Bronchial epithelial cell (primary cell): Measurements from ENCODE around the gene MAPK8IP1. TPM values are rescaled to one million over a fixed set of nuclear protein-coding genes. Genes with fewer than 3 reads are reported as not detected.

ENCODE experiments used
- DNase-seq: peaks from one replicate; pipeline ENCODE4 v3.0.0-alpha.2; 2010; ENCODE audit warnings: low read depth
- FAIRE-seq: peaks from 2 replicates; lab custom pipeline; 2011; peaks lifted over from hg19 to GRCh38; lab: Jason Lieb, UNC
- H3K27me3 ChIP-seq: 2 replicates; pipeline ENCODE4 v1.5.1; 2011; ENCODE audit warnings: low read length; ENCODE audit not compliant: control insufficient read depth, insufficient read depth
- H3K36me3 ChIP-seq: 2 replicates; pipeline ENCODE4 v1.5.1; 2011; ENCODE audit warnings: low read length; ENCODE audit not compliant: control insufficient read depth, insufficient read depth
- H3K4me3 ChIP-seq: 2 replicates; pipeline ENCODE4 v1.5.1; 2011; ENCODE audit warnings: mild to moderate bottlenecking, low read depth, low read length, control low read depth
- CTCF ChIP-seq: IDR thresholded peaks from 2 replicates; pipeline ENCODE4 v1.5.1; 2011; ENCODE audit warnings: mild to moderate bottlenecking, moderate library complexity, low read length, control low read depth, inconsistent platforms; ENCODE audit not compliant: insufficient read depth, severe bottlenecking
- total RNA-seq: library from RNA; depleted of rRNA; stranded (reverse); fragments of >200 nt; gene quantifications from 2 replicates; pipeline ENCODE4 v1.2.1, GENCODE V29; 2014

The MAPK8IP1 gene
- total RNA-seq, 1 donor from 2014 or later, result 0.26 TPM

- no peak within 1 kb of the TSS for H3K4me3 ChIP-seq
- peak; percentile 70 for FAIRE-seq
- no peak for TF ChIP-seq CTCF
- H3K36me3 ChIP-seq, result peaks cover 13% of the 10 kb centered on the region
- no peaks in the 10 kb centered on the region for H3K27me3 ChIP-seq
- DNase-seq, result peak; percentile 14
Observed at GRCh38 chr11:45906965-45907611, 21.6 kb downstream of the MAPK8IP1 start, which contains the start of gene FREY1. FREY1 (minus strand) TSS chr11:45907271; CDS start chr11:45907245, 26 bp downstream.

GRCh38 chr11:45907911-45908370, 22.5 kb downstream of the MAPK8IP1 start:
- no peak for DNase-seq
- Histone ChIP-seq H3K4me3 (no peak overlapping the region), H3K36me3 (peaks cover 13% of the 10 kb centered on the region), H3K27me3 (no peaks in the 10 kb centered on the region)
- no peak for TF ChIP-seq CTCF
- no peak for FAIRE-seq

GRCh38 chr11:45909594-45910475, 24.4 kb downstream of the MAPK8IP1 start:
- FAIRE-seq, result no peak
- TF ChIP-seq CTCF, result no peak
- peaks cover 28% of the 10 kb centered on the region for H3K36me3 ChIP-seq
- no peak overlapping the region for H3K4me3 ChIP-seq
- no peaks in the 10 kb centered on the region for H3K27me3 ChIP-seq
- no peak for DNase-seq

GRCh38 chr11:45910623-45911022, 25.2 kb downstream of the MAPK8IP1 start:
- Histone ChIP-seq H3K4me3 (no peak overlapping the region), H3K27me3 (no peaks in the 10 kb centered on the region), H3K36me3 (peaks cover 33% of the 10 kb centered on the region)
- FAIRE-seq, result no peak
- DNase-seq, result no peak
- no peak for TF ChIP-seq CTCF

- H3K36me3 ChIP-seq, result peaks cover 37% of the 10 kb centered on the region
- H3K4me3 ChIP-seq, result no peak overlapping the region
- no peak for FAIRE-seq
- DNase-seq, result no peak
- TF ChIP-seq CTCF, result no peak
- H3K27me3 ChIP-seq, result no peaks in the 10 kb centered on the region
Observed at GRCh38 chr11:45913514-45913913, 28.1 kb downstream of the MAPK8IP1 start.
